Activated CD4-positive, alpha-beta T cell treated with anti-CD3 and anti-CD28 coated beads, Interleukin-2, amount 10 ng/mL, durations not matched to agents 24 days and 14 days (primary cell): ENCODE measurements around the gene MRAP2. TPM values are rescaled to one million over a fixed set of nuclear protein-coding genes. Genes with fewer than 3 reads are reported as not detected.
"Not testable (repeated sequence)": the region's sequence is repeated elsewhere in the genome, so short reads cannot be mapped to it uniquely, and the experiment has no call there.

Experiments used
- DNase-seq: peaks from one replicate; pipeline ENCODE4 v3.0.0; 2022
- H3K27ac Mint-ChIP-seq: one replicate; pipeline ENCODE4 v1.8.0; 2022; ENCODE audit warnings: mild to moderate bottlenecking, mixed read lengths
- H3K27me3 Mint-ChIP-seq: one replicate; pipeline ENCODE4 v1.8.0; 2022; ENCODE audit warnings: mixed read lengths
- H3K36me3 Mint-ChIP-seq: one replicate; pipeline ENCODE4 v1.8.0; 2022; ENCODE audit warnings: low read depth, mild to moderate bottlenecking, mixed read lengths
- H3K4me1 Mint-ChIP-seq: one replicate; pipeline ENCODE4 v1.8.0; 2021; ENCODE audit warnings: mixed read lengths
- H3K4me3 Mint-ChIP-seq: one replicate; pipeline ENCODE4 v1.8.0; 2022; ENCODE audit warnings: mild to moderate bottlenecking, moderate library complexity, mixed read lengths
- H3K9me3 Mint-ChIP-seq: one replicate; pipeline ENCODE4 v1.8.0; 2021; ENCODE audit warnings: mixed read lengths
- intact Hi-C: fragments of 100-400 bp; cut with micrococcal nuclease; formaldehyde crosslinking; loops from one replicate; pipeline ENCODE4 v1.15.1; 2023
- total RNA-seq: library from RNA; stranded (reverse); gene quantifications from 2 replicates; pipeline ENCODE4 v1.2.3, GENCODE V29; 2022

Gene MRAP2
- total RNA-seq, 1 donor from 2014 or later = not detected

DNA sequence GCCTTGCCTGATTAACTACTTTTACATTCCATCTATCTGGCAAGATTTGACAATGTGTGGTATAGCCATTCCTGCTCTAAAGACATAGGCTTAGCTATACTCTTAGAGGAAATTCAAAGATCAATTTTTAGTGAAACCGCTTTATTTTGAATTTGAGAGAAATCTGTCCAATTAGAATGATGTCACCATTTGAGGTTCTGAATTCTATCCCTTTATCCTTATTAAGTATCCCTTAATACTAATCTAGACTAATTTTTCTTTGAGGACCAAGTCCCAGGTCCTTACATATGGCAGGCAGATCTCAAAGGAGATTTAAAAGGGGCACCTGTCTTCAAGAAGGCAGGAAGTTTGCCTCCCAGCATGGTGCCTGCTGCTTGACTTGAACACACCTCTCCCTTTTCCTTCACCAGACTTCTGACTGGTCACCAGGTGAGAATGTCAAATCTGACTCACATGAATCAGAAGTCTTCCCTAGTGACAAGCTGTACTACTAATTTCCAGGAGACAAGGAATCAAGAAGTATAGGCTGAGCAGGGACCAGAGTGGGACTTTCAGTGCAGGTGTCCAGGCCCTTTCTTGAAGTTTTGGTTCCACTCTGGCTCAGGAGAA lies 15.0 kb upstream of the MRAP2 start:
- DNase-seq = no peak
- H3K9me3 Mint-ChIP-seq = no peaks in the 10 kb centered on the region
- H3K27ac Mint-ChIP-seq = no peak overlapping the region
- H3K4me3 Mint-ChIP-seq = no peak overlapping the region
- no peaks in the 10 kb centered on the region for H3K36me3 Mint-ChIP-seq
- intact Hi-C loops = no loop called here
- H3K4me1 Mint-ChIP-seq = no peaks in the 10 kb centered on the region
- H3K27me3 Mint-ChIP-seq = no peaks in the 10 kb centered on the region

DNA sequence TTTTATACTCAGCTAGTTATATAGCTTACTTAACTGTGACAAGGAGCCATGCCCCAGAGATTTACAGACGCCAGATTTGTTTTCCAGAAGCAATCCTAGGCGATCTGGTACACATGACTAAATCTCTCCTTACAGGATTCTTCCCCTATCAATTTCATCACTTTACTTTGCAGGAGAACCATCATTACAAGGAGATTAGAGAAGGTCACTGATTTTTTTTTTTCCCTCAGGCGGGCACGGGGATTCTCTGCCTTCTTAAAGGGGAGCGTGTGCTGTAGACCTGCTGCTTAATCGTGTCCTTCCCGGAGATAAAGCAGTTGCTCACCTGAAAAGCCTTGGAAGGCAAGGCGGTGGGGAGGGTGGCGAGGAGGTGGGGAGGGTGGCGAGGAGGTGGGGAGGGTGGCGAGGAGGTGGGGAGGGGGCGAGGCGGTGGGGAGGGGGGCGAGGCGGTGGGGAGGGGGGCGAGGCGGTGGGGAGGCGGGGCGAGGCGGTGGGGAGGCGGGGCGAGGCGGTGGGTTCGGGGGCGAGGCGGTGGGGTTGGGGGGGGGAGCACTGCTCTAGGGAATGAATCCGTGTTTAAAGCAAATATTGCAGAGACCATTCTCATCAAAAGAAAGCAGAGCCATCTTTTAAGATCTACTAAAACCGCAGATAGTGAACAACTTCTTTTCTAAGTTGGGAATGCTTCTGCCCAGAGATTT lies 14.3 kb upstream of the MRAP2 start:
- no peaks in the 10 kb centered on the region for H3K4me1 Mint-ChIP-seq
- no peak overlapping the region for H3K27ac Mint-ChIP-seq

DNA sequence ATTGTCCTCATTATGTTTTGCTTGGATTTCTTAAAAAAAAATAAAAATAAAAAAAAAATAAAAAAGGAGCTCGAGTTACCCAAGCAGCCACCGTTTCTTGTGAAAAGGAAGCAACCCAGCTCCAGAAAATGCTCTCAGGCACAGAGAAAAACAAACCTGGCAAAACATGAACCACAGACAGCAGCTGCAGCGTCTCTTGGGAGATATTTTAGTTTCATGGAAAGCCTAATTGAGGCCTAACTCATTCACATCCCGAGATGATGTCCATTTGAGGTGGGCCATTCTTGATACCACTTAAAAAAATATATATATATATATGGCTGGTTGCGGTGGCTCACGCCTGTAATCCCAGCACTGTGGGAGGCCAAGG lies 13.7 kb upstream of the MRAP2 start:
- Mint-ChIP-seq H3K4me3 (no peak overlapping the region), H3K4me1 (no peaks in the 10 kb centered on the region), H3K36me3 (no peaks in the 10 kb centered on the region), H3K27me3 (no peaks in the 10 kb centered on the region), H3K9me3 (no peaks in the 10 kb centered on the region), H3K27ac (no peak overlapping the region)
- intact Hi-C loops = no loop called here
- no peak for DNase-seq

More for the DNA sequence above, 14.3 kb upstream of the MRAP2 start:
- no peaks in the 10 kb centered on the region for H3K27me3 Mint-ChIP-seq
- no peaks in the 10 kb centered on the region for H3K36me3 Mint-ChIP-seq
- intact Hi-C loops = no loop called here
- no peak overlapping the region for H3K4me3 Mint-ChIP-seq
- DNase-seq = no peak
- no peaks in the 10 kb centered on the region for H3K9me3 Mint-ChIP-seq

GRCh38 chr6:84021625-84022024 lies 11.9 kb upstream of the MRAP2 start:
- Mint-ChIP-seq H3K4me3 (no peak overlapping the region), H3K27me3 (no peaks in the 10 kb centered on the region), H3K4me1 (no peaks in the 10 kb centered on the region), H3K27ac (no peak overlapping the region), H3K36me3 (no peaks in the 10 kb centered on the region), H3K9me3 (peaks cover 4% of the 10 kb centered on the region)
- DNase-seq = no peak
- intact Hi-C loops = no loop called here

DNA sequence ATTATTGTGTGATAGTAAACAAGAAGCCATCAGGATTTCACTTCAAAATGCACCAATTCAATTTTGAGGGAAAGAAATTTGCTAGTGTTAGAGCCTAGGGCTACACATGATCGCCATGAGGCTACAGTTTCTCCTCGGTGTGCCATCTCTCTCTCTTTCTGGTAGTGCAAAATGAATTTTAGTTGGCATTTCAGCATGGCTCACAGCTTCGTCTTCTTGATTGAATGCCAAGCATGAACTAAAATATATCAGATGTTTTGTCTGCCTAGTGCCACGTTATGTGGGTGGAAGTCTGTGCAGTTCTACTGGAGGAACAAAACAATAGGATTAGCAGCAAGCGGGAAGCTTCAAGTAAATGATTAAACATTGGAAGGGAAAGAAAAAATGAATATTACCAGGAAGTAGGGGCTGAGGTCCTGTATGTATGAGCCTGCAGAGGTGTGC lies 6.8 kb upstream of the MRAP2 start:
- Mint-ChIP-seq H3K4me3 (no peak overlapping the region), H3K9me3 (peaks cover 4% of the 10 kb centered on the region), H3K27ac (no peak overlapping the region), H3K36me3 (no peaks in the 10 kb centered on the region), H3K27me3 (peaks cover 2% of the 10 kb centered on the region), H3K4me1 (no peaks in the 10 kb centered on the region)
- intact Hi-C loops = no loop called here
- no peak for DNase-seq

DNA sequence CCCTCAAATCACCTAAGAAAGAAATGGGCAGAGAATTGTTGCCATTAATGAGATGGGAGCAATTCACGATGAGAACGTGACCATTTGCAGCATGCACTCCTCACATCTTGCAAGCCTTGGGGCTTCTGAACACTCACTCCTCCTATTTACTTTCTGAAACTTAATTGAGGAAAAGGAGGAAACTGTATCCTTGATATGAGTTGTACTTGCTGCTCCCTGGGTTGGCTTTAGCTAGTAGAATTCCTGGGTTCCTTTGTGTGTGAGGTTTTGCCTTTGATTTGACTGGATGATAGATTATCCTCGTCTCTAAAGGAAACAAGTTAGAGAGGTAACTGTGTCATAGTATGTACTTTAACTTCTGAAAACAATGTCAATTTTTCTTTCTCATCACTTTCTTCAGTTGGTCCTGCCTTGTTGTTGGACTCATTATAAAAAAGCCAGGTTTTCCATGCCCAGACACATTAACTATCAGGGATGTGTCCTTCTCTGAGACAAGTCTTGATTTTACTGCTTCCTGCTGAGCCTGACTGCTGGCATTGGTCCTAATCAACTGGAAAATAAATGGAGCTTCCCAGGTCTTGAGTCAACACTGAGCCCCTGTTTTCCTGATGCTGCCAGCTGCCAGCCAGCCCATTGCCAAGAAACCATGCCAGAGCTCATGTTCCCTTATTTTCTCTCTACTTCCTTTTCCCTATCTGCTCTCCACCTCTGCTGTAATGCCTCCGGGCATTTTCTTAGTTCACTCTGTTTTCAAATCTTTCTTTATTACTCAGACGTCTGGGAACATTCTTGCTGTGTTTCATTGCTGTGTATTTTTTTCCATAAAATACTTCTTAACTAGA lies 6.0 kb upstream of the MRAP2 start:
- Mint-ChIP-seq H3K9me3 (peaks cover 4% of the 10 kb centered on the region), H3K4me1 (no peaks in the 10 kb centered on the region), H3K36me3 (no peaks in the 10 kb centered on the region), H3K27ac (no peak overlapping the region), H3K4me3 (no peak overlapping the region), H3K27me3 (peaks cover 9% of the 10 kb centered on the region)
- intact Hi-C loops = no loop called here
- no peak for DNase-seq

- DNase-seq = no peak
- Mint-ChIP-seq H3K9me3 (peaks cover 4% of the 10 kb centered on the region), H3K4me1 (no peaks in the 10 kb centered on the region), H3K27me3 (peaks cover 17% of the 10 kb centered on the region), H3K36me3 (no peaks in the 10 kb centered on the region), H3K4me3 (no peak overlapping the region), H3K27ac (no peak overlapping the region)
- intact Hi-C loops = no loop called here
These were observed 5.2 kb upstream of the MRAP2 start for GRCh38 chr6:84028350-84028749.

DNA sequence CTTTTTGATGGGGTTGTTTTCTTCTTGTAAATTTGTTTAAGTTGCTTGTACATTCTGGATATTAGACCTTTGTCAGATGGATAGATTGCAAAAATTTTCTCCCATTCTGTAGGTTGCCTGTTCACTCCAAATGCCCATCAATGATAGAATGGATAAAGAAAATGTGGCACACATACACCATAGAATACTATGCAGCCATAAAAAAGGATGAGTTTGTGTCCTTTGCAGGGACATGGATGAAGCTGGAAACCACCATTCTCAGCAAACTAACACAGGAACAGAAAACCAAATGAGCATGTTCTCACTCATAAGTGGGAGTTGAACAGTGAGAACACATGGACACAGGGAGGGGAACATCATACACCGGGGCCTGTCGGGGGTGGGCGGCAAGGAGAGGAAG lies 1.6 kb upstream of the MRAP2 start:
- H3K36me3 Mint-ChIP-seq, intact Hi-C loops, H3K27ac Mint-ChIP-seq, H3K4me3 Mint-ChIP-seq, H3K9me3 Mint-ChIP-seq, DNase-seq, H3K4me1 Mint-ChIP-seq: not testable (repeated sequence)
- peaks cover 36% of the 10 kb centered on the region for H3K27me3 Mint-ChIP-seq

GRCh38 chr6:84035484-84035883 lies 1.9 kb downstream of the MRAP2 start:
- no peaks in the 10 kb centered on the region for H3K9me3 Mint-ChIP-seq
- no peak for DNase-seq
- intact Hi-C loops = no loop called here
- H3K36me3 Mint-ChIP-seq = no peaks in the 10 kb centered on the region
- peaks cover 36% of the 10 kb centered on the region for H3K27me3 Mint-ChIP-seq
- no peaks in the 10 kb centered on the region for H3K4me1 Mint-ChIP-seq
- H3K4me3 Mint-ChIP-seq = no peak overlapping the region
- H3K27ac Mint-ChIP-seq = no peak overlapping the region

- no peaks in the 10 kb centered on the region for H3K4me1 Mint-ChIP-seq
- DNase-seq = no peak
- intact Hi-C loops = no loop called here
- H3K4me3 Mint-ChIP-seq = no peak overlapping the region
- H3K27ac Mint-ChIP-seq = no peak overlapping the region
- H3K27me3 Mint-ChIP-seq = peaks cover 27% of the 10 kb centered on the region
- H3K9me3 Mint-ChIP-seq = no peaks in the 10 kb centered on the region
- no peaks in the 10 kb centered on the region for H3K36me3 Mint-ChIP-seq
These were observed 4.0 kb downstream of the MRAP2 start for GRCh38 chr6:84037425-84038089.

DNA sequence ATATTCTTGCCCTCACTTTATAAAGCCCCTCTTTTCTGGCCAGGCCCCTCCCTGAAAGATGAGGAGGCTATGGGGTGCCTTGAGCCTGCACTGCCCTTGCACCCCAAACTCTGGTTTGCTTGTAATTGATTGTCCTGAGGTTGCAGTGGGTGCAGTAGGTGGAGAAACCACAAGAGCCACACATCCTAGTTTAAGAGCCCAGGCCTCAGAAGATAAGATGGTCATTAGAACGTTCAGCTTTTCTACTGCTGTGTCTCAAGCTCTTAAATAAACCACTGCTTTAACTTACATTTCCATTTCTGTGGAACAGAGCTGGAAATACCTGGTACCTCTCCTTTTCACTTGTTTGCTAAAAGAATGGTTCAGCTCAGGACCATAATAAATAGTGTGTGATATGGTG lies 9.0 kb downstream of the MRAP2 start:
- H3K9me3 Mint-ChIP-seq = no peaks in the 10 kb centered on the region
- no peaks in the 10 kb centered on the region for H3K4me1 Mint-ChIP-seq
- H3K36me3 Mint-ChIP-seq = no peaks in the 10 kb centered on the region
- no peak overlapping the region for H3K4me3 Mint-ChIP-seq
- intact Hi-C loops = no loop called here
- H3K27me3 Mint-ChIP-seq = no peaks in the 10 kb centered on the region
- no peak for DNase-seq
- no peak overlapping the region for H3K27ac Mint-ChIP-seq

DNA sequence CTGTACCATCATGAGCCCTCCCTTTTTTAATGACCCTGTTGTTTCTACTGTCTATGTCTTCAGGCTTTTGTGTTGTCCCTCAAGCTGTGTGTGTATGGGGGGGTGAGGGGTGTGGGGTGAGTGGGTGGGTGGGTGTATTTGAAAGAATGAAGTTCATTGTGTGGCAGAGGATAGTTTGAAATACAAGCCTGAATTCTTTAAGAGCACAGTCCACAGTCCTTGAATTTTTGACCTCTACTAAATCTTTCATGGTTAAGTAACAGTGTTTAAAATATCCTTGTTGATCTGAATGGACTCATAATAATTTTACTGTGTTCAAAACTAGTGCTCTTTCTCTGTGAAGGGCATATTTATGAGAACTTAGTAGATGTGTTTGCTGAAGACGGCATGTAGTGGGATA lies 10.0 kb downstream of the MRAP2 start:
- no peak for DNase-seq
- H3K9me3 Mint-ChIP-seq = no peaks in the 10 kb centered on the region
- H3K27me3 Mint-ChIP-seq = no peaks in the 10 kb centered on the region
- no peak overlapping the region for H3K27ac Mint-ChIP-seq
- no peaks in the 10 kb centered on the region for H3K4me1 Mint-ChIP-seq
- no peak overlapping the region for H3K4me3 Mint-ChIP-seq
- H3K36me3 Mint-ChIP-seq = no peaks in the 10 kb centered on the region
- intact Hi-C loops = no loop called here

DNA sequence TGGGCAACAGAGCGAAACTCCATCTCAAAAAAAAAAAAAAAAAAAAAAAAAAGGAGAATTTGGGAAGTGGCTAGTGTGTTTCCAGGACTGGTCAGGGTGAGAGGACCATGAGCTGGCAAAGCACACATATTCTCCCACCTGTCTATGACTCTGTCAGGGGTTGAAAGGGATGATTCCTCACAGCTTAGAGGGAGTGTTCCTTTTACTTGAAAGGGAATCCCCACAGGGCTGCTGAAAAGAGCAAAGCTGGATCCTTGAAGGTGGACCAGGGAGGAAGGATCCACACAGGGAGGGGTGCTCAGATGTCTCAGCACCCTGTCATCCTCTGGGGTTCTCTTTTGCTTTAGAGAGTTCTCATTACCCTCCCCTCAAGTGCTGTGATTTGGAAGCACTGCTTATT lies 13.2 kb downstream of the MRAP2 start:
- no peaks in the 10 kb centered on the region for H3K4me1 Mint-ChIP-seq
- H3K27ac Mint-ChIP-seq = no peak overlapping the region
- no peaks in the 10 kb centered on the region for H3K9me3 Mint-ChIP-seq
- H3K36me3 Mint-ChIP-seq = no peaks in the 10 kb centered on the region
- H3K27me3 Mint-ChIP-seq = no peaks in the 10 kb centered on the region
- no peak overlapping the region for H3K4me3 Mint-ChIP-seq
- intact Hi-C loops = no loop called here
- DNase-seq = no peak

DNA sequence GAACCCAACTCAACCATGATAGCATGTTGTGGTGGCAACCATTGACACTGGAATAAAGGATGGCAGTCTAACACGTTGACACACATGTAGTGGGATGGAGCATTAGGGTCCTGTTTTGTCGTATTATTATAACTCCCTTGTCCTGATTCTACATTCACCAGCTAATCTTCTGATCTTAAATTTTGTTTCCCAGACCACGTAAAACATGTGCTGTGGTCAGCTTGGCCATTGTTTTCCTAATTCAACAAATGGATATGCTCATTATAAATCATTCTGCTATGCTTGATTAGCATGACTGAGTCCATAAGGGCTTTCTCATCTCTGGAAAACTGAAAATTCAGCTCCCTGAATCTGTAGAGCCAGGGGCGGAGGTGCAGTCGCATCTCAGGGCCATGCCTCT lies 15.0 kb downstream of the MRAP2 start:
- Mint-ChIP-seq H3K27ac (no peak overlapping the region), H3K9me3 (no peaks in the 10 kb centered on the region), H3K4me3 (no peak overlapping the region), H3K27me3 (no peaks in the 10 kb centered on the region), H3K36me3 (no peaks in the 10 kb centered on the region), H3K4me1 (no peaks in the 10 kb centered on the region)
- intact Hi-C loops = no loop called here
- no peak for DNase-seq
